Frontal cortex (tissue), 4 donors: Measurements from ENCODE around the gene NCKAP5. TPM values are rescaled to one million over a fixed set of nuclear protein-coding genes. Genes with fewer than 3 reads are reported as not detected.
A peak's percentile ranks its signal among the peaks of the same experiment; 100 is the strongest.

Experiments
- DNase-seq, 2 donors: peaks; one replicate each; pipeline ENCODE4 v3.0.0; 2012; ENCODE audit warnings: low spot score in 2 of 2
- FAIRE-seq: peaks from 2 replicates; lab custom pipeline; 2012; peaks lifted over from hg19 to GRCh38; lab: Jason Lieb, UNC
- total RNA-seq: library from RNA; depleted of rRNA; stranded (reverse); fragments of >200 nt; gene quantifications from one replicate; pipeline ENCODE4 v1.2.3, GENCODE V29; 2014
- donor health status: control.
- donor health status: control.
- donor health status: control.

NCKAP5 gene
- total RNA-seq, 1 donor from 2014 or later: 9.0 TPM

GRCh38 chr2:133576714-133577113, 8.5 kb upstream of the NCKAP5 start:
- FAIRE-seq (no peak), DNase-seq (no peak)

- DNase-seq (no peak), FAIRE-seq (no peak)
Measured at GRCh38 chr2:133574620-133575019, 6.4 kb upstream of the NCKAP5 start.

GRCh38 chr2:133574186-133574585, 5.9 kb upstream of the NCKAP5 start:
- FAIRE-seq: no peak
- no peak for DNase-seq

GRCh38 chr2:133573491-133574162, 5.4 kb upstream of the NCKAP5 start:
- FAIRE-seq: no peak
- no peak for DNase-seq

DNA sequence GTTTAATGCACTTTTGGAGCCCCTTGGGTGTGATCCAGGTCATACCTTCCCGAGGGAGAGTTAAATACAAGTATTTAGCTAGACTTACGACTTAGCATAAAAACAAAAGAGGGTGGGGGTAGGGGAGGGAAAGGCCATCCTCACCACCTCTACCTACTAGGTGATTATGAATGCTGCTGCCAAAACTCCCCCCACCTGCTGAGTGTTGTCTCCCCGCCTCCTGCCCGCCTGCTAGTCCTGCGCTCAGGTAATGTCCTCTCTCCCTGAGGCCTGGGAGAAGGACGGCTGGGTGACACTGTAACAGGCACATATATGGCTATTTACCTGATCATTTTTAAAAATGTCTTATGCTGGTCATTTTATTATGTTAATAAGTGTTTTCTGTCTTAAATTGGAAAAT, 3.0 kb upstream of the NCKAP5 start:
- FAIRE-seq: no peak
- DNase-seq: no peak

- DNase-seq (no peak), FAIRE-seq (no peak)
Measured at GRCh38 chr2:133570542-133570941, 2.3 kb upstream of the NCKAP5 start.

GRCh38 chr2:133569286-133569830, 1.1 kb upstream of the NCKAP5 start:
- DNase-seq: no peak

GRCh38 chr2:133568598-133568997, 335 bp upstream of the NCKAP5 start:
- no peak for DNase-seq

More at GRCh38 chr2:133569286-133569830, 1.1 kb upstream of the NCKAP5 start:
- no peak for FAIRE-seq

DNA sequence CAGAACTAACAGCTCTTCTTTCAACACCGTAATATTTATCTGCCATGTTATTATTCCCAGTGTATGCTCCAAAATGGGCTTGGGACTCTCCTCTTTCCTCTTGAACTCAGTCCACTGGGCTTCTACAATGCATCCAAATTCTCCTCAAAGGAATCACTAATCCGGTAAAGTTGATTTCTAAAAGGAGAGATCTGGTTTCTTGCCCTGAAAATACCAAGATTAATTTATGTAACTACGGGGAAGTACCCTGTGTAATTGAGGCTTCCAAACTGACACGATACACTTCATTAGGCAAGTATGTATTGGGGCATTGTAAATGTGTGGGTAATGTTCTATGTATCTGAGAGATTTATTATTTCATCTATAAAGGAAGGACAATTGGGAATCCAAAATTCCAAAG, 5.7 kb downstream of the NCKAP5 start:
- DNase-seq (no peak), FAIRE-seq (no peak)

More at GRCh38 chr2:133568598-133568997, 335 bp upstream of the NCKAP5 start:
- no peak for FAIRE-seq

DNA sequence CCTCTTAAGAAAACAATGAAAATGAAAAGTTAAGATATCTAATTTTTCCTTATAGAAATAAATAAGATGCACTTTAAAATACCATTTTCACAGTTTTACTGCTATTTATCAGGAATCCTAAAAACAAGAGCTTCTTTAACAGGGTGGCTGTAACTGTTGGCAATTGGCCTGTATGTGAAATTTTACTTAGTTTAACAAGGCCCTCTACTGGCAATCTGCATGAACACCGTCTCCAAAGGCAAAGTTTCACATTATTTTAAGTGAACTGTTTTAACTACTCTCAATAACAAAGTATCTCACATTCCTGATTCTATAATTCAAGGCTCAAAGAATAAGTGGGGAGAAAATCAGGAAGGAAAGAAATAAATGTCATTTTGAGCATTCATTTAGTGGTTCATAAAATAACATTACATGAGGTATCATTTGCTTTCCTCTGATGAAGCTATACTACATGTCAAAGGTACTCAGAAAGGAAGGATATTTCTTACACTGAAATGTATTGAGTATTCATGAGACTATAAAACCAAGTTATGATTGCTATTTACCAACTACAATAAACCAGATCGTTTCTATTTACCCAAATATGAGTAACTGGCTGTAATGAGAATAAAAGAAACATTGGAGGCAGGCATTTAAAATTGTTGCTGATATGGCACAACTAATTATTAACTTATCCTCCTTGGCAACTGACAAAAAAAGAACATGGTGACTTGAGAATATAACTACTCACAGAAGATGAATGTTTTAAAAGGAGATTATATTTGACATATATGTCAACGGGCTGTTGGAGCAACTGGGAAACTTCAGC, 7.0 kb downstream of the NCKAP5 start:
- peak; percentile 97 for FAIRE-seq
- no peak for DNase-seq

DNA sequence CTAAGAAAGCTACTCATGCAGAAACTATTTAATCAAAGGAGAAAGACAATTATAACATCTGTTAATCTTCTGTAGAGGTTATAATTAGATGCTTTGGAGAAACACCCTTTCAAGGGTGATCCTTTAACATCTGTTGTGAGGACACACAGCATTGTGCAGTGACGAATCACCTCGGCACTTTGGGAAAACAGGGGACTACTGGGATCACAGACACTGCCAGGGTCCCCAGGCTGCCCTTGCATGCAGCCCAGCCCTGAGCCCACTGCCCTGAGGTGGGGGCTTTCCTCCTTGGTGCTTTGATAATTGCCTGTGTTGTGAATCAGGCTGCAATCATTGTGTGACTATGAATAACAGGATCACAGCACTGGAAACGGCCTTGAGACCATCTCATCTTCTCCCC, 10.6 kb downstream of the NCKAP5 start:
- FAIRE-seq: no peak
- no peak for DNase-seq

DNA sequence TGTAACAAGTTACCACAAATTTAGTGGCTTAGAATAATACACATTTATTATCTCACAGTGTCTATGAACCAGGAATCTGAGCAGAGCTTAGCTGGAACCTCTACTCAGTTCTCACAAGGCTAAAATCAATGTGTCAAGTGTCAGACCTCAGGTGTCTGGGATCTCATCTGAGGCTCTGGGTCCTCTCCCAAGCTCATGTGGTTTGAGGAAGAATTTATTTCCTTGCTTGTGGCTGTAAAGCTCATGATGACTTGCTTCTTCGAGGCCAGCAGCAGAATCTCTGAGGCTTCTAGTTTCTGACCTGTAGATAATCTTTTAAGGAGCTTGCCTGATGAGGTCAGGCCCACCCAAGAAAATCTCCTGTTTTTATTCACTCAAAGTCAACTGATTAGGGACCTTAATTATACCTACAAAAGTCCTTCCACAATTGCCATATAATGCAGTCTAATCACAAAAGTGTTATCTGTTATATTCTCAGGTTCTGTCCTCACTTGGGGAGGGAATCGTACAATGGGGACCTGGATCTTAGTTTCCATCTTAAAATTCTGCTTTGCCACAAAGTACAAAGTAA, 14.3 kb downstream of the NCKAP5 start:
- DNase-seq (no peak), FAIRE-seq (no peak)

DNA sequence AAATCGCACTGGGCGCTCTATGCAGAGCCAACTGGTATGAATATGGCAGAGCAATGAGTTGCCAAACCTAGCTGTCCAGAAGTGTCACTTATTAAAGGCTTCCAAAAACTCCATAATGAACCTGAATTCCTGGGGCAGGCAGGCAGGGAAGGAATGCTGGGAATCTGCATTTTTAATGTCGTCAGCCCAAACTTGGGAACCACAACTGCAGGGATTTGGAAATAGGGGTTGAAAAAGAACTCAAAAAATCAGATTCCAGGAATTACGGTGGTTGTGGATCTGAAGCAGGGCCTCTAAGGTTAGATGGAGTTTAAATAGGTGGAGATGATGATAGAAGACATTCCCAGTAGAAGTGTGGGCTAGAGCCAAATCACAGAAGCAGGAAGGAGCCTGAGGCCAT, 15.0 kb downstream of the NCKAP5 start:
- DNase-seq (no peak), FAIRE-seq (no peak)

DNA sequence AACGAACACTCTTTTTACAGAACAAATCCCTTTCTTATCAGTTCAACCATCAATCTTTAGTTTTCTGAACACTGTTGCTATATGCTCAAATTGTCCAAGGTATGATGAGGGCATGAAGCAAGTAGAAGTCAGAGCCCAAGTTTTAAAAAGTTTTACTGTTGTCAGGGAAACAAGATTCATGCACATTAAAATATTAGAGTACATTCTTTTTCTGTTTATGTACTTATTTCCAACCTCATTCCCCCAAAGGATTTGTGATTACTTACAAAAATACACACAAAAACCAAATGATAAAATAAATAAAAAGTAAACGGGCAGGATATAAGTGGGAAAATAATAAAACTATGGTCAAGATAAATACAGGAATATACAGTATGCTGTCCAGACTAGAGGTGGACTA, 15.4 kb downstream of the NCKAP5 start:
- no peak for FAIRE-seq
- no peak for DNase-seq

DNA sequence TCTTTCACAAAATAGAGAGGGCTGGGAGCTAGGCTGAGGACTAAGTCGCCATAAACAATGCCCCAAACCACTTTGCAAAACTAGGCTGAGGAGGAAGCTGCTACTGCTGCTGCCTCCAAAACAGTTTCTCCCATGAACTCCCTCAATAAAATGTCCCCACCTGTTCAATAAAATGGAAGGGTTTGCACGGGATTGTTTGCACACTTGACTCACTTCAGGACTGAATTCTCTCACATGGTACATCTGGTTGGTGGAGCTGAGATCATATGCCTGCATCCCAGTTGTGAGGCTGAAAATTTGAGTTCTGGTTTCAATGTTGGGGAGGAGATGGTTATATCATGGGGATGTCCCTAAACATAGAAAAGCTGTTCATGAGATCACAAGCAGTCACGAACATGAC, 26.5 kb downstream of the NCKAP5 start:
- FAIRE-seq (no peak), DNase-seq (no peak)

GRCh38 chr2:133541376-133541775, 26.9 kb downstream of the NCKAP5 start:
- FAIRE-seq: no peak
- DNase-seq: no peak

DNA sequence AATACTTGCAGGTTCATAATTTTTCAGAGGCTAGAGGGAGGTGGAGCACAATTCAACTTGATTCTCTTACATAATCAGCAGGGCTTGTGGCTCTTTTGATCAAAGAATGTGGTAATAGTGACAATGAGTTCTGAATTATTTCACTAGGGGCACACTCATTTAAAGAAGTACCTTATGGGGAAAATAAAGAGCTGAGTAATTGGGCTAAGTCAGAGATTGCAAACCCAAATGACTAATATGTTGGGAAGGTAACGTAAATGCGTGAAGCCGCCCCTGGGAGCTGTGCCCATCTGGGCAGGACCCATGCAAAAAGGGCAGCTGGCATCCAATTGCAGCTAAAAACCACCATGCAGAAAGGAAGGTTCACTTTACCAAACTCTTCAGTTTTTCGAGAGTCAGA, 35.3 kb downstream of the NCKAP5 start:
- DNase-seq: no peak
- FAIRE-seq: no peak

- no peak for FAIRE-seq
- no peak for DNase-seq
Measured at GRCh38 chr2:133531382-133531781, 36.9 kb downstream of the NCKAP5 start.

DNA sequence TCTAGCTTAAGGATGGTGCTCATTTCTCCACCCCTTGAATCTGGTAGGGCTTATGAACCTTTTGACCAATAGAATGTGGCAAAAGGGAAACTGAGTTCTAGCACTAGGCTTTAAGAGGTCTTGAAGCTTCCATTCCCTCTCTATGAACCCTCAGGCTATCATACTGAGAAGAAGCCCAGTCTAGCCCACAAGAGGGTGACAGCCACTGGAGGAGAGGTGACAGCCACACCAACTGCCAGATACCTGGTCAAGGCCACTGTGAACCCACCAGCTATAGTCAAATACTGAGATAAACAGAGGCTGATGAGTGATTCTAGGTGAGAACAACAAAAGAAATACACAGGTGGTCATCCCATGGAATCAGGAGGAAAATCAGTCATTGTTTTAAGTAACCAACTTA, 37.6 kb downstream of the NCKAP5 start:
- no peak for FAIRE-seq
- DNase-seq: no peak

DNA sequence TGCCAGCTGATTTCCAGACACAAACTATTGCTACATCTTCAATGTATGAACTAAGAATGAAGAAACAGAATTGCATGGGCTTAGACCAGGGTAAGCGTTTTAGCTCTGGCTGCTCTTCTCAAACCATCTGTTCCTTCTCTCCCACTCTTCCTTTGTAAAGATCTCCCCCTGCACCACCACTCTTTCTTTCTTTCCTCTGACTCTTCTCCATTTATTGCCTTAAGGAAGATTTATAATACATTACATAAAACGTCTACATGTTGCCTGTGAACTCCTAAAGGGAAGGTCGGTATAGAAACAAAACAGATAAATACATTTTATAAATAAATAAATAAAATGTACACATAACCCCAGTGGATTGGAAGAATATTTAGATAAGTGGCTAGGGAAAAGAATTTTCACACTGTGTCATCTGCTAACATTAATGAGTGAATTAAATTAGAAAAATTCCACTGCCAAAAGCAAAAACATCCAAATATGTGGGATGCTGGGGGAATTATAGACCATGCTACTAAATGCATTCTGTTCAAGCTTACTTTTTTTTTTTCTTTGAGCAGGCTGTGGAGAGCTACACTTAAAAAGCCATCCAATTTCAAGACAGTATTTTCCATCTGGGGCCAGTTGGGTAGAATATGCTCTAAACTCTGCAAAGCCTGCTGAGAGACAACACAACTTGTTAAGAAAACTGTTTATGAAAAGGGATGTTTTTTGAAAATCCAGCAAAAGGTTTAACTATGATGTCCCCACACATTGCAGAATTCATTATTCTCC, 41.5 kb downstream of the NCKAP5 start:
- no peak for FAIRE-seq
- no peak for DNase-seq
